Adipocyte (in vitro differentiated cells): ENCODE measurements around the gene CIAO2B.
A peak's percentile ranks its signal among the peaks of the same experiment; 100 is the strongest.
"Not testable (repeated sequence)": the region's sequence is repeated elsewhere in the genome, so short reads cannot be mapped to it uniquely, and the experiment has no call there.

ENCODE experiments used
- DNase-seq: peaks from one replicate; pipeline ENCODE4 v3.0.0-alpha.2; 2015; ENCODE audit warnings: low read depth
- H3K27me3 ChIP-seq: replicated peaks from 2 replicates; pipeline ENCODE4 v1.7.0; 2013; ENCODE audit warnings: mild to moderate bottlenecking, low read length, moderate library complexity; ENCODE audit not compliant: control insufficient read depth, insufficient read depth
- H3K36me3 ChIP-seq: 2 replicates; pipeline ENCODE4 v1.7.0; 2013; ENCODE audit warnings: low read length, mild to moderate bottlenecking, moderate library complexity; ENCODE audit not compliant: control insufficient read depth, insufficient read depth, severe bottlenecking
- H3K4me1 ChIP-seq: 2 replicates; pipeline ENCODE4 v1.7.0; 2013; ENCODE audit warnings: mild to moderate bottlenecking, low read length, moderate library complexity; ENCODE audit not compliant: control insufficient read depth, insufficient read depth
- H3K4me3 ChIP-seq: 2 replicates; pipeline ENCODE4 v1.7.0; 2013; ENCODE audit warnings: mild to moderate bottlenecking, low read length, moderate library complexity
- H3K9ac ChIP-seq: 2 replicates; pipeline ENCODE4 v1.7.0; 2013; ENCODE audit warnings: mild to moderate bottlenecking, low read length, moderate library complexity
- H3K9me3 ChIP-seq: 2 replicates; pipeline ENCODE4 v1.7.0; 2013; ENCODE audit warnings: mild to moderate bottlenecking, low read length, moderate library complexity; ENCODE audit not compliant: control insufficient read depth

Gene CIAO2B

GRCh38 chr16:66935314-66936011 is 1.3 kb upstream of the CIAO2B start, which contains the start of gene CES2:
Gene CES2 (plus strand): TSS chr16:66935516. CDS start chr16:66935636, 120 bp downstream.
- H3K4me1 ChIP-seq: peaks cover 26% of the 10 kb centered on the region
- H3K9ac ChIP-seq: peak within 1 kb of the TSS; percentile 100
- no peaks in the 10 kb centered on the region for H3K27me3 ChIP-seq
- peak within 1 kb of the TSS; percentile 100 for H3K4me3 ChIP-seq
- peaks cover 19% of the 10 kb centered on the region for H3K36me3 ChIP-seq
- H3K9me3 ChIP-seq: no peaks in the 10 kb centered on the region
- DNase-seq: peak; percentile 70

DNA sequence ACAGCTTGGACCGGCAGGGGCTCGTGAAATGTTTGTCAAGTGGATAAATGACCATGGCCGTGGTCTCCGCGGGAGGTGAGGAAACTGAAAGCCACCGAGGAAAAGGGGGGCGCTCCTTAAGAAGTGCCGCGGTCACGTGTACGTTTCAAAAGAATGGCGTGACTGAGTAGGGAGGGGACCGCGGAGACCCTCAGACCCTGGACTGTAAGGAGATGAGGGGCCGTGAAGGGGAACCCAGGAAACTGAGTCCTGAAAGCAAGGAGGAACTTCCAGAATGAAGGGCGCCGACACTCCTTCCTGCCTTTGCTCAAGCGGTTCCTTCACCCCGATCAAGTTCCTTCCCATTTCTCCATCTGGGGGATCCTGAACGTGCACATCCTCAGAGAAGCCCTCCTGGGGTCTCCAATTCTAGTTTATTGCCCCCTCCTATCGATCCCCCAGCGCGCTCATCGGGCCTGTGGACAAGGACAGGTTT is 674 bp upstream of the CIAO2B start:
- H3K9me3 ChIP-seq, H3K27me3 ChIP-seq, DNase-seq: not testable (repeated sequence)
- peaks cover 30% of the 10 kb centered on the region for H3K4me1 ChIP-seq
- peak overlapping the region; percentile 100 for H3K9ac ChIP-seq
- peaks cover 15% of the 10 kb centered on the region for H3K36me3 ChIP-seq
- peak overlapping the region; percentile 100 for H3K4me3 ChIP-seq

DNA sequence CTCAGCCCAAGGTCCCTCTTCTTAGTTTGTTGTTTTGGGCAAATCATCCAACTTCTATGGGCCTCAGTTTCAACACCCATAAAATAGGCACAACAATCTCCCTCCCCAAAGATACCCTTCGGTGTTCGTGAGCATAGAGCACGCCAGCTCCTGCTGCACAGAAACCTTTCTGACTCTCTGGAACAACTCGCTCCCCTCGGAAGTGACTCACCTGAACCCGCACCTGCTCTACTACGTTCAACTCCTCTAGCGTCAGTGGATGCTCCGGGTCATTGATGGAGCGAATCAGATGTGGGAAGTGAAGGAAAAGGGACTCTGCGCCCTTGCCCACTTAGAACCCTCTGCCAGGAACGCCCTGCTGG is 445 bp downstream of the CIAO2B start:
- peaks cover 10% of the 10 kb centered on the region for H3K36me3 ChIP-seq
- peak overlapping the region; percentile 100 for H3K9ac ChIP-seq
- DNase-seq: no peak
- H3K27me3 ChIP-seq: no peaks in the 10 kb centered on the region
- peak overlapping the region; percentile 100 for H3K4me3 ChIP-seq
- no peaks in the 10 kb centered on the region for H3K9me3 ChIP-seq
- H3K4me1 ChIP-seq: peaks cover 30% of the 10 kb centered on the region

DNA sequence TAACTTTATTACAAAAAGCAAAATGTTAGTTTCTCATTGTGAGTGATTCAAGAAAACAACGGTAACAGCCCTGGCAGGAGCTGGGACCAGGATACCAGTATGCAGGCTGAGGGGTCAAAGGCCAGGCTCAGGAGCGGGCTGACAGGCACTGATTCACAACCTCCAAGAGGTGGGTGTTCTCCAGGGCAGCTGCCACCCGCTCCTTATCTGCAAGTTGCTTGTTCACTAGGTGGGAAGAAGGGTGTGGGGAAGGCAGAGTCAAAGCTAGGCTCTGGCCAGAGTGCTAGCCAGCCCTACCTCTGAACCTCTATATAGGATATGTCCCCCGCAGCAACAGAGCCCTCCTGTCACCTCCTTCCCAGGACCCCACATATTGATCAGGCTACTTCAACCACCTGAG is 2.1 kb downstream of the CIAO2B start:
- Histone ChIP-seq H3K4me3 (no peak overlapping the region), H3K27me3 (no peaks in the 10 kb centered on the region), H3K9ac (no peak overlapping the region), H3K36me3 (peaks cover 2% of the 10 kb centered on the region), H3K9me3 (no peaks in the 10 kb centered on the region), H3K4me1 (peaks cover 39% of the 10 kb centered on the region)
- DNase-seq: no peak

DNA sequence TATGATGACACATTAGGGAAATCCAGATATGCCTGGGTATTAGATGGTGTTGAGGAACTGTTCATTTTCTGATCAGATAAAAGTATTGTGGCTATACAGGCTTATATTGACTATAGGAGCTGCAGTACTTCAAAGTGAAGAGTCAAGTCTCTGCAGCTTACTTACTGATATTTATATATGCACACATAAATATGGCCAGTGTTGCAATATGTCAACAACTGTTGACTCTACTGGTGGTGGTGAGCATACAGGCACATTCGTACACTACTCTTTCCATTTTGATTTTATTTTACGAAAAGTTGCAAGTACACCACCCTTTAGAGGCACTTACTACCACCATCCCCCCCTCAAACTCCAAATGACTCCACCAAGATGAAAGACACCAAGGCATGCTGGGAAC is 2.5 kb downstream of the CIAO2B start:
- Histone ChIP-seq H3K9ac (no peak overlapping the region), H3K4me1 (peaks cover 40% of the 10 kb centered on the region), H3K27me3 (no peaks in the 10 kb centered on the region), H3K36me3 (no peaks in the 10 kb centered on the region), H3K4me3 (no peak overlapping the region), H3K9me3 (no peaks in the 10 kb centered on the region)
- no peak for DNase-seq

DNA sequence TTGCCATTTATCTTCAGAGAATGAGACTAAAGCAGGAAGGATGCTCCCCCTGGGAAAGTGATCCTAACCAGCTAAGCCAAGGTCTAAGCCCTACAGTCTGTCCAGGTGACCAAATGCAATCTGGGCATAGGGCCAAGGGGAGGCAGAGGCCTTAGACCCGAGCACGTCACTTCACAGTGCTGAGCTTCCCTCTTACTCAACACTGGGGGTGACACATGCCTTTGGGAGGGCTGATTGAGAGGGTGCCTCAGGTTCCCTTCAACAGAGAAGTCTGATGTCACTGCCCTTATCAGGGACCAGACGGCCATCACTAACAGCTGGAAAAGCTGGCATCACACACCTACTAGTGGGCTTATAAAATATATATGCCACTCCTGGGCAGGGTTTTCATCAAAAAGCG is 4.0 kb downstream of the CIAO2B start:
- no peak overlapping the region for H3K9ac ChIP-seq
- H3K4me3 ChIP-seq: no peak overlapping the region
- no peaks in the 10 kb centered on the region for H3K27me3 ChIP-seq
- H3K9me3 ChIP-seq: no peaks in the 10 kb centered on the region
- peaks cover 36% of the 10 kb centered on the region for H3K4me1 ChIP-seq
- no peak for DNase-seq
- H3K36me3 ChIP-seq: no peaks in the 10 kb centered on the region

GRCh38 chr16:66928702-66929388 is 5.4 kb downstream of the CIAO2B start:
- H3K36me3 ChIP-seq: no peaks in the 10 kb centered on the region
- H3K27me3 ChIP-seq: no peaks in the 10 kb centered on the region
- H3K4me1 ChIP-seq: peaks cover 39% of the 10 kb centered on the region
- no peak overlapping the region for H3K9ac ChIP-seq
- no peak overlapping the region for H3K4me3 ChIP-seq
- DNase-seq: peak; percentile 51
- no peaks in the 10 kb centered on the region for H3K9me3 ChIP-seq

- DNase-seq: no peak
Measured at GRCh38 chr16:66927918-66928649, 6.1 kb downstream of the CIAO2B start.

DNA sequence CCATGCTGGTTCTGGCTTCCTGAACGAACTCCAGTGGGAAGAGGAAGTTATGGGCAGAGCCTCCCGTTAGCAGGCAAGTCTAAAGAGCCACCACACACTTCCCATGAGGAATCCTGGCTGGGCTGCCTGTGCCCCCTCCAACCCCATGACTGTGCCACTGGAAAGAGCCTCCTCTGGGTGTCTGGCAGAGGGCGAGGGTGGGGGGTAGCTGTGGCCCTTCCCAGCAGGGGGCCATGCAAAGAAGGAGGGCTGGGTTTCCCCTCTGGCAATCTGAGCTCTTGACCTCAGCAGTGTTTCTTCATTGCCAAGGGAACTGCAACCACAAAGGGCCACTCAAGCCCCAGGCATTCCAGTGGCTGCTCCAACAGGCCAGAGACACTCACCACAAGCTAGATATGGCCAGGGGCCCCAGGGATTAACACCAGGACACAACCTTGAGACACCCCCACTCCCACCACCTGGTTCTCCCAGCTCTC is 7.2 kb downstream of the CIAO2B start:
- H3K9ac ChIP-seq: no peak overlapping the region
- H3K4me3 ChIP-seq: no peak overlapping the region
- H3K36me3 ChIP-seq: no peaks in the 10 kb centered on the region
- H3K4me1 ChIP-seq: peaks cover 42% of the 10 kb centered on the region
- no peaks in the 10 kb centered on the region for H3K27me3 ChIP-seq
- DNase-seq: peak; percentile 65
- no peaks in the 10 kb centered on the region for H3K9me3 ChIP-seq

More at GRCh38 chr16:66927918-66928649, 6.1 kb downstream of the CIAO2B start:
- no peaks in the 10 kb centered on the region for H3K36me3 ChIP-seq
- H3K4me3 ChIP-seq: no peak overlapping the region
- no peaks in the 10 kb centered on the region for H3K27me3 ChIP-seq
- no peaks in the 10 kb centered on the region for H3K9me3 ChIP-seq
- H3K9ac ChIP-seq: no peak overlapping the region
- H3K4me1 ChIP-seq: peaks cover 39% of the 10 kb centered on the region

- H3K4me1 ChIP-seq: peaks cover 42% of the 10 kb centered on the region
- peaks cover 4% of the 10 kb centered on the region for H3K27me3 ChIP-seq
- H3K9me3 ChIP-seq: no peaks in the 10 kb centered on the region
Measured at GRCh38 chr16:66926171-66926947, 7.8 kb downstream of the CIAO2B start.

More at GRCh38 chr16:66926171-66926947, 7.8 kb downstream of the CIAO2B start:
- H3K4me3 ChIP-seq: no peak overlapping the region
- no peak for DNase-seq
- no peak overlapping the region for H3K9ac ChIP-seq
- H3K36me3 ChIP-seq: no peaks in the 10 kb centered on the region
